Measurements from ENCODE around the gene TCF7L2.

The TCF7L2 gene

DNA sequence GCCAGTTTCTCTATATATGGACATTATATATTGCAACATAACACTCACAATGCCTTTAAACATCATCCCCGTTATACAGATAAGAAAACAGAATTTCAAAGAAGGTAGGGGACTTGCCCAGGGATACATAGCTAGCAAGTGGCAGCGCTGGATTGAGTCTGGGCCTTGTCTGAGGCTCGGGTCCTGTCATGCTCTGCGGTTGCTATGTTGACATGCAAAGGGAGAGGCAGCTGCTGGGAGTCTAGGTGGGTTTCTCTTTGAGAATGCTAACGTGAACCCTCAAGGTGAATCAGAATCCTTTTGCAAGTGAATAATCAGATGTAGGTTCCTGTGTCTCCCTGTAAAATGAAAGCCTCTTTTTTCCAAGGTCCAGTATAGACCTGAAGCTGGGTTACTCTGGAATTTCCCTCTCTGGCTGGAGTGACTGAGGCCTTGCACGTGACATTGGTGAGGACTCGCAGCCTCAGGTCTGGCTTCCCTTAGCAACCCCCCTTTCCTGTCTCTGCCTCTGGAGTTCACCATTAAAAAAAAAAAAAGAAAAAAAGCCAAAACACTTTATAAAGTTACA lies 38.9 kb downstream of the TCF7L2 start:
- H3K79me1 ChIP-seq (replicated peaks; ENCODE audit: low read length, poor library complexity, severe bottlenecking): peaks cover 19% of the 10 kb centered on the region
- no peak overlapping the region for H2BK5ac ChIP-seq (ENCODE audit: low read depth, low read length, poor library complexity, severe bottlenecking)
- no peak overlapping the region for H2AFZ ChIP-seq (ENCODE audit: low read depth, low read length)
- no peak overlapping the region for H3K9ac ChIP-seq (ENCODE audit: low read length)
- DNase-seq: peak; percentile 74
- H3K27ac ChIP-seq (ENCODE audit: low read length, poor library complexity, severe bottlenecking): no peak overlapping the region
- 70% methylated on average over 7 of the region's 7 CpGs for WGBS
- peaks cover 7 to 18% of the 10 kb centered on the region in 2 experiments for H3K36me3 ChIP-seq (ENCODE audit: control insufficient read depth in 1 of 2, insufficient read depth in 2 of 2, low read depth in 1 of 2, low read length in 2 of 2)
- no peak overlapping the region for H2BK15ac ChIP-seq (ENCODE audit: low read depth, poor library complexity, severe bottlenecking)
- no peak overlapping the region for H3K4me3 ChIP-seq (ENCODE audit: insufficient read depth in 1 of 2, low read depth in 1 of 2, low read length in 2 of 2)
- no peak overlapping the region for H3K4me2 ChIP-seq (ENCODE audit: low read length, poor library complexity, severe bottlenecking)
- H3K14ac ChIP-seq (ENCODE audit: low read length in 2 of 2): no peak overlapping the region
- peaks cover 20% of the 10 kb centered on the region for H3K4me1 ChIP-seq (ENCODE audit: control insufficient read depth, insufficient read depth, low read depth, low read length)
- no peak overlapping the region for H3K18ac ChIP-seq (ENCODE audit: low read depth in 1 of 2, low read length in 2 of 2)
- H2AK5ac ChIP-seq (ENCODE audit: low read length, severe bottlenecking): no peak overlapping the region
- no peak overlapping the region for H2BK120ac ChIP-seq (ENCODE audit: low read depth, low read length)
- no peak overlapping the region for H2BK12ac ChIP-seq (ENCODE audit: low read length in 2 of 2)
- no peak overlapping the region for H3K4ac ChIP-seq (ENCODE audit: low read depth in 1 of 2, low read length in 2 of 2)
- no peaks in the 10 kb centered on the region for H3K9me3 ChIP-seq (ENCODE audit: control insufficient read depth, low read length)
- no peaks in the 10 kb centered on the region for H3K27me3 ChIP-seq (ENCODE audit: control insufficient read depth in 1 of 2, insufficient read depth in 1 of 2, low read length in 2 of 2)
- H4K8ac ChIP-seq (ENCODE audit: low read length): no peak overlapping the region
- H3K23ac ChIP-seq (ENCODE audit: low read length in 2 of 2): no peak overlapping the region
- H4K91ac ChIP-seq (ENCODE audit: low read length): no peak overlapping the region

DNA sequence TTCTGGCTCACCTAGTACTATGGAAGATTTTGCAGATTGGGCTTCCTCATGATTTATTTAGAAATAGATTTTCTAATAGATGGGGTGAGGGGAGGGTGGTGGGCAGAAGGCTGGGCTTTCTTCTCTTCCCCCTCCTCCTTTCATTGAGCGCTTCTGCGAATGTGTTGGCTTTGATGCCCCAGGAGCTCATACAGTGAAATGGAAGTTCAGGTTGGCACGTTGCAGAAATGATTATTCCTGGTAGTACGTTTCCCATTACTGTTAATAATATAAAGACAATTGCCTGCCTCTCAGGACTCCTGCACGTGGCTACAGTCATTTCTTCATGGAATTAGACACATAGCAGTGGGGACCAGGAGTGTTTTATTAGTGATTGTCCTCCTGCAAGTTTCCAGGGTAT lies 39.8 kb downstream of the TCF7L2 start:
- Histone ChIP-seq H3K27ac (ENCODE audit: low read length, poor library complexity, severe bottlenecking) (no peak overlapping the region), H3K4me2 (ENCODE audit: low read length, poor library complexity, severe bottlenecking) (no peak overlapping the region), H3K4me3 (ENCODE audit: insufficient read depth in 1 of 2, low read depth in 1 of 2, low read length in 2 of 2) (no peak overlapping the region), H3K4me1 (ENCODE audit: control insufficient read depth, insufficient read depth, low read depth, low read length) (peaks cover 19% of the 10 kb centered on the region), H2AK5ac (ENCODE audit: low read length, severe bottlenecking) (no peak overlapping the region), H2AFZ (ENCODE audit: low read depth, low read length) (no peak overlapping the region), H3K27me3 (ENCODE audit: control insufficient read depth in 1 of 2, insufficient read depth in 1 of 2, low read length in 2 of 2) (no peaks in the 10 kb centered on the region), H2BK120ac (ENCODE audit: low read depth, low read length) (no peak overlapping the region), H3K14ac (ENCODE audit: low read length in 2 of 2) (no peak overlapping the region), H3K79me1 (replicated peaks; ENCODE audit: low read length, poor library complexity, severe bottlenecking) (peaks cover 19% of the 10 kb centered on the region), H3K18ac (ENCODE audit: low read depth in 1 of 2, low read length in 2 of 2) (no peak overlapping the region), H3K9me3 (ENCODE audit: control insufficient read depth, low read length) (no peaks in the 10 kb centered on the region), H2BK15ac (ENCODE audit: low read depth, poor library complexity, severe bottlenecking) (no peak overlapping the region), H3K9ac (ENCODE audit: low read length) (no peak overlapping the region), H3K4ac (ENCODE audit: low read depth in 1 of 2, low read length in 2 of 2) (no peak overlapping the region), H3K23ac (ENCODE audit: low read length in 2 of 2) (no peak overlapping the region), H4K8ac (ENCODE audit: low read length) (no peak overlapping the region), H2BK12ac (ENCODE audit: low read length in 2 of 2) (no peak overlapping the region), H4K91ac (ENCODE audit: low read length) (no peak overlapping the region), H3K36me3 (ENCODE audit: control insufficient read depth in 1 of 2, insufficient read depth in 2 of 2, low read depth in 1 of 2, low read length in 2 of 2) (peaks cover 7 to 18% of the 10 kb centered on the region in 2 experiments), H2BK5ac (ENCODE audit: low read depth, low read length, poor library complexity, severe bottlenecking) (no peak overlapping the region)
- WGBS: 100% methylated on average over 3 of the region's 5 CpGs
- DNase-seq: no peak

DNA sequence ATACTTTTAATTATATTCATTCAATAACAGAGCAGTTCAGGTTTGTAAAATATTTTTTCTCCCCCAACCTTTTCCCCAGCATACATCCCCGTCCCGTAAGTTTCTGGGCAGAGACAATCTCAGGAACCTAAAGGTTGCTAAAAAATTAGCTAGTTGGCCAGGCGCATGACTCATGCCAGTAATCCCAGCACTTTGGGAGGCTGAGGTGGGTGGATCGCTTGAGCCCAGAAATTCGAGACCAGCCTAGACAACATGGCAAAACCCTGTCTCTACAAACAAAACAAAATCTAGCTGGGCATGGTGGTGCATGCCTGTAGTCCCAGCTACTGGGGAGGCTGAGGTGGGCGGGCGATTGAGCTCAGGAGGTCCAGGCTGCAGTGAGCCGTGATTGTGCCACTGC lies 40.2 kb downstream of the TCF7L2 start:
- H3K4me2 ChIP-seq (ENCODE audit: low read length, poor library complexity, severe bottlenecking): no peak overlapping the region
- H3K4ac ChIP-seq (ENCODE audit: low read depth in 1 of 2, low read length in 2 of 2): no peak overlapping the region
- H3K36me3 ChIP-seq (ENCODE audit: control insufficient read depth in 1 of 2, insufficient read depth in 2 of 2, low read depth in 1 of 2, low read length in 2 of 2): peaks cover 7 to 23% of the 10 kb centered on the region in 2 experiments
- no peak overlapping the region for H3K27ac ChIP-seq (ENCODE audit: low read length, poor library complexity, severe bottlenecking)
- WGBS: 92% methylated on average over 4 of the region's 8 CpGs
- H3K9ac ChIP-seq (ENCODE audit: low read length): no peak overlapping the region
- no peak overlapping the region for H3K18ac ChIP-seq (ENCODE audit: low read depth in 1 of 2, low read length in 2 of 2)
- no peak overlapping the region for H2BK5ac ChIP-seq (ENCODE audit: low read depth, low read length, poor library complexity, severe bottlenecking)
- H3K4me1 ChIP-seq (ENCODE audit: control insufficient read depth, insufficient read depth, low read depth, low read length): peaks cover 21% of the 10 kb centered on the region
- no peak for DNase-seq
- H2BK15ac ChIP-seq (ENCODE audit: low read depth, poor library complexity, severe bottlenecking): no peak overlapping the region
- no peak overlapping the region for H4K91ac ChIP-seq (ENCODE audit: low read length)
- no peak overlapping the region for H3K23ac ChIP-seq (ENCODE audit: low read length in 2 of 2)
- H3K9me3 ChIP-seq (ENCODE audit: control insufficient read depth, low read length): no peaks in the 10 kb centered on the region
- no peak overlapping the region for H2BK12ac ChIP-seq (ENCODE audit: low read length in 2 of 2)
- H2BK120ac ChIP-seq (ENCODE audit: low read depth, low read length): no peak overlapping the region
- no peak overlapping the region for H2AK5ac ChIP-seq (ENCODE audit: low read length, severe bottlenecking)
- peaks cover 22% of the 10 kb centered on the region for H3K79me1 ChIP-seq (replicated peaks; ENCODE audit: low read length, poor library complexity, severe bottlenecking)
- no peak overlapping the region for H4K8ac ChIP-seq (ENCODE audit: low read length)
- no peak overlapping the region for H3K14ac ChIP-seq (ENCODE audit: low read length in 2 of 2)
- no peaks in the 10 kb centered on the region for H3K27me3 ChIP-seq (ENCODE audit: control insufficient read depth in 1 of 2, insufficient read depth in 1 of 2, low read length in 2 of 2)
- H3K4me3 ChIP-seq (ENCODE audit: insufficient read depth in 1 of 2, low read depth in 1 of 2, low read length in 2 of 2): no peak overlapping the region
- H2AFZ ChIP-seq (ENCODE audit: low read depth, low read length): no peak overlapping the region

DNA sequence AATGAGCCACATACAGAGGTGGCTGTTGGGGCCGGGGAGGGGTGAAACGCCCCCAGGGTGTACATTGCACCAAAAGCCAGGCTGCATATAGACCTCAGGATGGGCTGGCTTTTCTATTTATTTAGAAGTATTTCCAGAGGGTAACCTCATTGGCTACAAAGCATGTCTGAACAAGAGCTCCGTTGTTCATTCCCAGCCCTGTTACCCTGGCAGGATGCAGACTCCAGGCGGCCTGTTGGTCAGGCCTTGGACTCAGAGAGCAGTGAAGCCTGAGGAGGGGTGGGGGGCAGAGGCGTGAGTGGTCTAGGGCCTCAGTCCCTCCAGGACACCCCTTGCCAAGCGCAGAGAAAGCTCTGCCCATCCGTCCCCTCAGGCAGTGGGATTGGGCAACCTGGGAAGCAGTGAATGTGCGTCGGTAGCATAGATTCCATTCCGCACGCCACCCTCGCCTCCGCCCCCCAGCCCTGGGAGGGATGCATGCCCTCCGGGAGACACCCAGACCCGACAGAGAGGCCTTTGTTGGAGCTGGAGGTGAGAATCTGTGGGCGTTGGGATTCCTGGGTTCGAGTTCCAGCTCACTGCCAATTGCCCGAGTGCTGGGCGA lies 41.9 kb downstream of the TCF7L2 start:
- Histone ChIP-seq H4K91ac (ENCODE audit: low read length) (no peak overlapping the region), H3K36me3 (ENCODE audit: control insufficient read depth in 1 of 2, insufficient read depth in 2 of 2, low read depth in 1 of 2, low read length in 2 of 2) (peaks cover 7 to 31% of the 10 kb centered on the region in 2 experiments), H3K4me1 (ENCODE audit: control insufficient read depth, insufficient read depth, low read depth, low read length) (peaks cover 19% of the 10 kb centered on the region), H3K4me2 (ENCODE audit: low read length, poor library complexity, severe bottlenecking) (no peak overlapping the region), H3K27ac (ENCODE audit: low read length, poor library complexity, severe bottlenecking) (no peak overlapping the region), H3K27me3 (ENCODE audit: control insufficient read depth in 1 of 2, insufficient read depth in 1 of 2, low read length in 2 of 2) (no peaks in the 10 kb centered on the region), H2BK5ac (ENCODE audit: low read depth, low read length, poor library complexity, severe bottlenecking) (no peak overlapping the region), H3K4me3 (ENCODE audit: insufficient read depth in 1 of 2, low read depth in 1 of 2, low read length in 2 of 2) (no peak overlapping the region), H2AK5ac (ENCODE audit: low read length, severe bottlenecking) (no peak overlapping the region), H3K14ac (ENCODE audit: low read length in 2 of 2) (no peak overlapping the region), H3K4ac (ENCODE audit: low read depth in 1 of 2, low read length in 2 of 2) (no peak overlapping the region), H2AFZ (ENCODE audit: low read depth, low read length) (no peak overlapping the region), H3K18ac (ENCODE audit: low read depth in 1 of 2, low read length in 2 of 2) (no peak overlapping the region), H3K23ac (ENCODE audit: low read length in 2 of 2) (no peak overlapping the region), H2BK15ac (ENCODE audit: low read depth, poor library complexity, severe bottlenecking) (no peak overlapping the region), H2BK12ac (ENCODE audit: low read length in 2 of 2) (no peak overlapping the region), H3K9ac (ENCODE audit: low read length) (no peak overlapping the region), H2BK120ac (ENCODE audit: low read depth, low read length) (no peak overlapping the region), H3K9me3 (ENCODE audit: control insufficient read depth, low read length) (no peaks in the 10 kb centered on the region), H3K79me1 (replicated peaks; ENCODE audit: low read length, poor library complexity, severe bottlenecking) (peaks cover 33% of the 10 kb centered on the region), H4K8ac (ENCODE audit: low read length) (no peak overlapping the region)
- DNase-seq: no peak
- 94% methylated on average over 19 of the region's 19 CpGs for WGBS
